DOHH2 (cell line): ENCODE measurements around the gene TNRC6C.

Experiments
- H3F3A ChIP-seq: fragments of 200-600 bp; sonication (generic), shearing (Covaris generic); 2 replicates; pipeline ENCODE4 v1.6.0; 2016; ENCODE audit warnings: antibody characterized with exemption, mild to moderate bottlenecking; ENCODE audit not compliant: control insufficient read depth, insufficient read depth
- H3K27ac ChIP-seq: fragments of 200-600 bp; sonication (generic); 2 replicates; pipeline ENCODE4 v1.5.1; 2014; ENCODE audit warnings: low read depth, mild to moderate bottlenecking, low read length, moderate library complexity
- H3K27me3 ChIP-seq: fragments of 200-600 bp; sonication (generic); 2 replicates; pipeline ENCODE4 v1.6.1; 2014; ENCODE audit warnings: mild to moderate bottlenecking, low read length, mixed read lengths; ENCODE audit not compliant: control insufficient read depth
- H3K36me3 ChIP-seq: fragments of 200-600 bp; sonication (generic); 2 replicates; pipeline ENCODE4 v1.6.1; 2014; ENCODE audit warnings: mild to moderate bottlenecking, low read length, moderate library complexity, mixed read lengths; ENCODE audit not compliant: control insufficient read depth
- H3K4me1 ChIP-seq: fragments of 200-600 bp; sonication (generic); 2 replicates; pipeline ENCODE4 v1.6.1; 2014; ENCODE audit warnings: mild to moderate bottlenecking, low read length, mixed read lengths; ENCODE audit not compliant: control insufficient read depth
- H3K4me2 ChIP-seq: fragments of 200-600 bp; sonication (generic); 2 replicates; pipeline ENCODE4 v1.6.0; 2014; ENCODE audit warnings: mild to moderate bottlenecking, low read length, moderate library complexity
- H3K4me3 ChIP-seq: fragments of 200-600 bp; sonication (generic); 2 replicates; pipeline ENCODE4 v1.5.1; 2014; ENCODE audit warnings: mild to moderate bottlenecking, low read length, mixed read lengths
- H3K79me2 ChIP-seq: fragments of 200-600 bp; sonication (generic); 2 replicates; pipeline ENCODE4 v1.6.1; 2014; ENCODE audit warnings: mild to moderate bottlenecking, low read length, mixed read lengths; ENCODE audit not compliant: control insufficient read depth
- H3K9me2 ChIP-seq: fragments of 200-600 bp; sonication (generic); replicated peaks from 2 replicates; pipeline ENCODE4 v1.6.1; 2014; ENCODE audit warnings: mild to moderate bottlenecking, low read length, mixed read lengths; ENCODE audit not compliant: control insufficient read depth
- H3K9me3 ChIP-seq: fragments of 200-600 bp; sonication (generic); 2 replicates; pipeline ENCODE4 v1.6.1; 2014; ENCODE audit warnings: antibody characterized with exemption, low read length, mixed read lengths; ENCODE audit not compliant: control insufficient read depth, insufficient read depth
- H4K20me1 ChIP-seq: fragments of 200-600 bp; sonication (generic); 2 replicates; pipeline ENCODE4 v1.6.0; 2014; ENCODE audit warnings: low read depth, mild to moderate bottlenecking, antibody characterized with exemption, low read length, moderate library complexity; ENCODE audit not compliant: control insufficient read depth, insufficient read depth
- EZH2phosphoT487 ChIP-seq: fragments of 200-600 bp; sonication (generic); IDR thresholded peaks from 2 replicates; pipeline ENCODE4 v1.6.1; 2017; ENCODE audit warnings: borderline replicate concordance, mild to moderate bottlenecking, antibody characterized with exemption, low read length, moderate library complexity, mixed read lengths
- TF ChIP-seq, protein P1 (sequence below): fragments of 200-600 bp; sonication (generic); IDR thresholded peaks from one replicate; pipeline ENCODE4 v1.5.1; 2014; ENCODE audit warnings: antibody characterized with exemption, mild to moderate bottlenecking, low read depth, low read length; ENCODE audit not compliant: poor library complexity, severe bottlenecking

TNRC6C gene

DNA sequence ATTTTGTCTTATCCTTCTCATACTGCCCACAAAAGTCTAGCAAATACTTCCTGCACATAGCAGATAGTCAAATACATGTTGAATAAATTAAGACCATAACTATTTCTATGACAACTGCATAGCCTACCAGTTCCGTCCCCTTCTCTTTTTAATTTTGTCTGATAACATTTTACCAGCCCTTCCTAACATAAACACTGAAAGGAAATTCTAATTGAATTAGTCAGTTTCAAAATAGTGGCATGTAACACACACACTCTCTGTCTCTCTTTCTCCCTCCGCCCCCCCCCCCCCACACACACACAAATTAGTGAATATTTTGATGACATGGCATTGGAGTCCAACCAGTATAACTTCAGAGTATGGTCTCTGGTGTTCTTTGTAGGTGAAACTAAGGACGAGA lies 41.8 kb downstream of the TNRC6C start:
- no peaks in the 10 kb centered on the region for H3K4me1 ChIP-seq
- H3K27ac ChIP-seq, result no peak overlapping the region
- TF ChIP-seq, protein P1, sequence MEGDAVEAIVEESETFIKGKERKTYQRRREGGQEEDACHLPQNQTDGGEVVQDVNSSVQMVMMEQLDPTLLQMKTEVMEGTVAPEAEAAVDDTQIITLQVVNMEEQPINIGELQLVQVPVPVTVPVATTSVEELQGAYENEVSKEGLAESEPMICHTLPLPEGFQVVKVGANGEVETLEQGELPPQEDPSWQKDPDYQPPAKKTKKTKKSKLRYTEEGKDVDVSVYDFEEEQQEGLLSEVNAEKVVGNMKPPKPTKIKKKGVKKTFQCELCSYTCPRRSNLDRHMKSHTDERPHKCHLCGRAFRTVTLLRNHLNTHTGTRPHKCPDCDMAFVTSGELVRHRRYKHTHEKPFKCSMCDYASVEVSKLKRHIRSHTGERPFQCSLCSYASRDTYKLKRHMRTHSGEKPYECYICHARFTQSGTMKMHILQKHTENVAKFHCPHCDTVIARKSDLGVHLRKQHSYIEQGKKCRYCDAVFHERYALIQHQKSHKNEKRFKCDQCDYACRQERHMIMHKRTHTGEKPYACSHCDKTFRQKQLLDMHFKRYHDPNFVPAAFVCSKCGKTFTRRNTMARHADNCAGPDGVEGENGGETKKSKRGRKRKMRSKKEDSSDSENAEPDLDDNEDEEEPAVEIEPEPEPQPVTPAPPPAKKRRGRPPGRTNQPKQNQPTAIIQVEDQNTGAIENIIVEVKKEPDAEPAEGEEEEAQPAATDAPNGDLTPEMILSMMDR, result no peak
- TF ChIP-seq EZH2phosphoT487, result no peak
- H3K79me2 ChIP-seq, result peaks cover 13% of the 10 kb centered on the region
- H3K9me3 ChIP-seq, result no peaks in the 10 kb centered on the region
- H4K20me1 ChIP-seq, result no peaks in the 10 kb centered on the region
- H3K36me3 ChIP-seq, result no peaks in the 10 kb centered on the region
- no peak overlapping the region for H3K4me2 ChIP-seq
- no peaks in the 10 kb centered on the region for H3K27me3 ChIP-seq
- H3K4me3 ChIP-seq, result no peak overlapping the region
- no peaks in the 10 kb centered on the region for H3K9me2 ChIP-seq
- 0 out of 2 replicates have a peak, but pooled peaks cover 2% of the 10 kb centered on the region for H3F3A ChIP-seq

DNA sequence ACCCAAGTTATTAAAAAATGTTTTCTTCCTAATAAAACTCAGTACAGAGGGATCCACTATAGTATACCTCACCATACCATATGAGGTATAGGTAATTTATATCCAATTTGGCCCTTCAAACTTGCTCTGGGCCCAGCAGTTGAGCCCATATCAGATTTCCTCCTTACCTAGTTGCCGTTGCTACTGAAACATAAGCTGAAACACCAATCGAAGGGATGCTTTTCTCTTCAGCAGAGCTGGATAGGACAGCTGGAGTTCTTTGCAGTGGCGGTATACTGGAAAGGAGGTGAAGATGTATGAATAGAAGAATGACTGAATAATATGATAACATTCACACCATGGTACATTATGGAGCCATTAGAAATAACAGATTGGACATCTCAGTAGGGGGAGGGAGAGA lies 42.7 kb downstream of the TNRC6C start:
- Histone ChIP-seq H3K27ac (no peak overlapping the region), H3F3A (0 out of 2 replicates have a peak, but pooled peaks cover 2% of the 10 kb centered on the region), H3K9me3 (no peaks in the 10 kb centered on the region), H3K9me2 (no peaks in the 10 kb centered on the region), H3K79me2 (peaks cover 13% of the 10 kb centered on the region), H3K4me2 (no peak overlapping the region), H3K4me1 (no peaks in the 10 kb centered on the region), H3K4me3 (no peak overlapping the region), H3K36me3 (no peaks in the 10 kb centered on the region; the same call in 1 of the 2 replicates), H4K20me1 (no peaks in the 10 kb centered on the region), H3K27me3 (no peaks in the 10 kb centered on the region)
- TF ChIP-seq, protein P1, result no peak
- no peak for TF ChIP-seq EZH2phosphoT487

DNA sequence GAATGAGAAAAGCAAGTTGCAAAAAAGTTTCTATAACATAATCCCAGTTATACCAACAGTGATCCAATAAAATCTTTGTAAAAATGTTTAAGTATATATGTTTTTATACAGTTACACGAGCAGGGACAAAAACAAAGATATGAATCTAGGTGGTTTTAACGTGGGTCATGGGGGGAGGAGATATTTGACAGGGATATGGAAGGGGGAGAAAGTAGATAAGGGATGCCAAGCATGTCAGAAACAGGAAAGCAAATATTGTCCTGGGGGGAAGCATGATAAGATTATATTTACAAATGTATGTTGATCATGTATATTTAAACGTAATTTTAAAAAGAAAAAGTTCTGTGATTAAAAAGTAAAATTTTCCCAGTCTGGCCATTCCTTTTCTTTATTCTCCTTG lies 43.1 kb downstream of the TNRC6C start:
- no peak overlapping the region for H3K4me2 ChIP-seq
- H3K9me3 ChIP-seq, result no peaks in the 10 kb centered on the region
- H3F3A ChIP-seq, result 0 out of 2 replicates have a peak, but pooled peaks cover 2% of the 10 kb centered on the region
- TF ChIP-seq EZH2phosphoT487, result no peak
- TF ChIP-seq, protein P1, result no peak
- H3K9me2 ChIP-seq, result no peaks in the 10 kb centered on the region
- H4K20me1 ChIP-seq, result no peaks in the 10 kb centered on the region
- H3K4me3 ChIP-seq, result no peak overlapping the region
- no peaks in the 10 kb centered on the region for H3K4me1 ChIP-seq
- H3K79me2 ChIP-seq, result peaks cover 13% of the 10 kb centered on the region
- H3K36me3 ChIP-seq, result no peaks in the 10 kb centered on the region; the same call in 1 of the 2 replicates
- no peaks in the 10 kb centered on the region for H3K27me3 ChIP-seq
- no peak overlapping the region for H3K27ac ChIP-seq
